NB4 (cell line): ENCODE data around the gene RAD1.

Experiments used
- CTCF ChIP-seq: IDR thresholded peaks from one replicate; pipeline ENCODE4 v1.5.1; 2012; ENCODE audit warnings: low read depth, low read length
- MAX ChIP-seq: IDR thresholded peaks from 2 replicates; pipeline ENCODE4 v1.6.1; 2011; ENCODE audit warnings: low read depth, low read length
- POLR2A ChIP-seq: IDR thresholded peaks from 2 replicates; pipeline ENCODE4 v1.6.1; 2011; ENCODE audit warnings: mild to moderate bottlenecking; ENCODE audit not compliant: insufficient read length; ENCODE audit errors: extremely low read depth

- TF ChIP-seq CTCF (no peak), POLR2A (no peak), MAX (no peak)
These were observed 17.6 kb upstream of the RAD1 start for GRCh38 chr5:34932947-34933346.
